ENCODE data around the gene CFAP141.

CFAP141 gene

GRCh38 chr1:154181944-154182343 lies 24.2 kb downstream of the CFAP141 start:
- Histone ChIP-seq H3K9me3 (ENCODE audit: control insufficient read depth, insufficient read depth, low read depth, low read length) (no peaks in the 10 kb centered on the region), H3K27ac (ENCODE audit: extremely low read depth, low read depth, low read length) (peak overlapping the region; percentile 78), H3K36me3 (ENCODE audit: control insufficient read depth in 2 of 2, insufficient read depth in 1 of 2, low read length in 2 of 2) (peaks cover 0 to 32% of the 10 kb centered on the region in 2 experiments; a peak in 1 of 3 replicates), H3K4me1 (ENCODE audit: control insufficient read depth, insufficient read depth, low read length) (peaks cover 31% of the 10 kb centered on the region), H3K4me3 (ENCODE audit: low read depth, low read length) (peak overlapping the region; percentile 96)
- POLR2A ChIA-PET, result interaction anchor here (0.8 to 3.9 kb wide), 7 partner anchors 9 to 191 kb away, joined by 3 to 21 read pairs (median 3); partner anchors contain the start of genes RPS27, TPM3 and UBAP2L
- TF ChIP-seq ZBTB17 (tag by site-specific recombination; IDR thresholded peaks at IDR 0.05), result 0 out of 2 replicates have a peak, but pooled peaks have one; percentile 34
- no peak for TF ChIP-seq BCL6B (tag by site-specific recombination; IDR thresholded peaks at IDR 0.05)
- TF ChIP-seq PRDM1 (tag by site-specific recombination; IDR thresholded peaks at IDR 0.05), result peak; percentile 41; the same call in 1 of the 2 replicates
- CTCF ChIA-PET, result interaction anchor here (0.9 kb wide), 1 partner anchor 41 kb away, joined by 3 read pairs; no protein-coding TSS in a partner anchor

GRCh38 chr1:154179946-154180687 lies 26.0 kb downstream of the CFAP141 start:
- Histone ChIP-seq H3K4me3 (ENCODE audit: low read depth, low read length) (no peak overlapping the region), H3K9me3 (ENCODE audit: control insufficient read depth, insufficient read depth, low read depth, low read length) (no peaks in the 10 kb centered on the region), H3K27ac (ENCODE audit: extremely low read depth, low read depth, low read length) (no peak overlapping the region), H3K36me3 (ENCODE audit: control insufficient read depth in 2 of 2, insufficient read depth in 1 of 2, low read length in 2 of 2) (peaks cover 9 to 44% of the 10 kb centered on the region in 2 experiments; a peak in 2 of 3 replicates), H3K4me1 (ENCODE audit: control insufficient read depth, insufficient read depth, low read length) (peaks cover 27% of the 10 kb centered on the region)
- TF ChIP-seq SCRT2 (tag by site-specific recombination; IDR thresholded peaks at IDR 0.05) (peak; percentile 24), MEIS1 (CRISPR knock-in tag; IDR thresholded peaks at IDR 0.05; ENCODE audit: borderline replicate concordance) (no peak), ZNF600 (tag by site-specific recombination; IDR thresholded peaks at IDR 0.05) (no peak), ZSCAN30 (tag by site-specific recombination; IDR thresholded peaks at IDR 0.05) (no peak), SCRT1 (tag by site-specific recombination; IDR thresholded peaks at IDR 0.05; ENCODE audit: borderline replicate concordance) (peak; percentile 51; the same call in 1 of the 2 replicates)
- ChIA-PET CTCF (interaction anchor here (0.6 to 1.2 kb wide), 5 partner anchors 28 to 186 kb away, joined by 3 read pairs; no protein-coding TSS in a partner anchor), POLR2A (interaction anchor here (3.9 kb wide), 1 partner anchor 189 kb away, joined by 21 read pairs; the partner anchor contains the start of gene RPS27)

GRCh38 chr1:154178911-154179811 lies 27.0 kb downstream of the CFAP141 start:
- peaks cover 27% of the 10 kb centered on the region for H3K4me1 ChIP-seq (ENCODE audit: control insufficient read depth, insufficient read depth, low read length)
- no peaks in the 10 kb centered on the region for H3K9me3 ChIP-seq (ENCODE audit: control insufficient read depth, insufficient read depth, low read depth, low read length)
- H3K27ac ChIP-seq (ENCODE audit: extremely low read depth, low read depth, low read length), result 0 out of 2 replicates have a peak overlapping the region, but pooled peaks have one; percentile 1
- POLR2A ChIA-PET, result interaction anchor here (1.0 to 3.9 kb wide), 2 partner anchors 188 kb away, joined by 3 to 21 read pairs; partner anchors contain the start of gene RPS27
- no peak overlapping the region for H3K4me3 ChIP-seq (ENCODE audit: low read depth, low read length)
- CTCF ChIA-PET, result interaction anchor here (0.6 to 2.0 kb wide), 4 partner anchors 27 to 156 kb away, joined by 3 to 7 read pairs (median 4); no protein-coding TSS in a partner anchor
- peaks cover 16 to 51% of the 10 kb centered on the region in 2 experiments; a peak in 2 of 3 replicates for H3K36me3 ChIP-seq (ENCODE audit: control insufficient read depth in 2 of 2, insufficient read depth in 1 of 2, low read length in 2 of 2)
- TF ChIP-seq ZNF664 (tag by site-specific recombination; IDR thresholded peaks at IDR 0.05), result no peak
- TF ChIP-seq ZNF398 (tag by site-specific recombination; IDR thresholded peaks at IDR 0.05), result 0 out of 2 replicates have a peak, but pooled peaks have one; percentile 16
- 0 out of 2 replicates have a peak, but pooled peaks have one; percentile 42 for TF ChIP-seq SCRT1 (tag by site-specific recombination; IDR thresholded peaks at IDR 0.05; ENCODE audit: borderline replicate concordance)
- no peak for TF ChIP-seq ZNF214 (tag by site-specific recombination; IDR thresholded peaks at IDR 0.05; ENCODE audit: borderline replicate concordance)
- no peak for TF ChIP-seq KLF9 (tag by site-specific recombination; IDR thresholded peaks at IDR 0.05; ENCODE audit: low read depth)
- TF ChIP-seq ZNF146 (tag by site-specific recombination; IDR thresholded peaks at IDR 0.05), result no peak
- no peak for TF ChIP-seq KLF8 (tag by site-specific recombination; IDR thresholded peaks at IDR 0.05)
- peak; percentile 23; the same call in 1 of the 2 replicates for TF ChIP-seq GLIS1 (tag by site-specific recombination; IDR thresholded peaks at IDR 0.05)
- no peak for TF ChIP-seq ZNF274 (IDR thresholded peaks at IDR 0.05; ENCODE audit: low read length)
- TF ChIP-seq ZNF274 (tag by site-specific recombination; IDR thresholded peaks at IDR 0.05; ENCODE audit: borderline replicate concordance), result no peak
- no peak for TF ChIP-seq ZNF423 (tag by site-specific recombination; IDR thresholded peaks at IDR 0.05)
- no peak for TF ChIP-seq ZNF394 (tag by site-specific recombination; IDR thresholded peaks at IDR 0.05; ENCODE audit: borderline replicate concordance)
- no peak for TF ChIP-seq ZSCAN5A (tag by site-specific recombination; IDR thresholded peaks at IDR 0.05)
- TF ChIP-seq SP2 (tag by site-specific recombination; IDR thresholded peaks at IDR 0.05), result no peak
- no peak for TF ChIP-seq OVOL3 (tag by site-specific recombination; IDR thresholded peaks at IDR 0.05)
- TF ChIP-seq ZFP3 (tag by site-specific recombination; IDR thresholded peaks at IDR 0.05; ENCODE audit: low read depth), result no peak
- no peak for TF ChIP-seq ZNF624 (tag by site-specific recombination; IDR thresholded peaks at IDR 0.05)
